Esophagus (tissue), 2 donors: ENCODE measurements around the gene PRKCB. TPM values are rescaled to one million over a fixed set of nuclear protein-coding genes. Genes with fewer than 3 reads are reported as not detected.

Experiments
- H3K27ac ChIP-seq, 2 donors: one replicate each; pipeline ENCODE4 v1.5.1; 2013; ENCODE audit warnings: low read depth in 2 of 2, mild to moderate bottlenecking in 2 of 2, inconsistent platforms in 1 of 2, low read length in 1 of 2, moderate library complexity in 1 of 2
- H3K27me3 ChIP-seq, 2 donors: one replicate each; pipeline ENCODE4 v1.6.1; 2013; ENCODE audit warnings: low read length in 2 of 2, control low read depth in 1 of 2, mild to moderate bottlenecking in 1 of 2; ENCODE audit not compliant: insufficient read depth in 2 of 2, control insufficient read depth in 1 of 2
- H3K36me3 ChIP-seq, 2 donors: one replicate each; pipeline ENCODE4 v1.6.1; 2013; ENCODE audit warnings: low read length in 1 of 2; ENCODE audit not compliant: control insufficient read depth in 2 of 2, insufficient read depth in 2 of 2
- H3K4me1 ChIP-seq, 2 donors: one replicate each; pipeline ENCODE4 v1.6.1; 2013; ENCODE audit warnings: low read length in 1 of 2; ENCODE audit not compliant: control insufficient read depth in 2 of 2, insufficient read depth in 2 of 2
- H3K4me3 ChIP-seq, 2 donors: one replicate each; pipeline ENCODE4 v1.5.1; 2013; ENCODE audit warnings: low read length in 2 of 2, mild to moderate bottlenecking in 2 of 2, low read depth in 1 of 2, moderate library complexity in 1 of 2
- H3K9me3 ChIP-seq, 2 donors: one replicate each; pipeline ENCODE4 v1.6.1; 2013; ENCODE audit warnings: mild to moderate bottlenecking in 2 of 2, low read depth in 1 of 2, low read length in 1 of 2, moderate library complexity in 1 of 2; ENCODE audit not compliant: control insufficient read depth in 2 of 2, insufficient read depth in 1 of 2
- WGBS, 2 donors: extraction: QIAGEN DNeasy Blood & Tissue Kit; methylation state at CpG; one replicate each; pipeline ENCODE4 v1.1.7; 2013; 5-methylcytosine and 5-hydroxymethylcytosine counted together
- polyA plus RNA-seq, 2 donors: library from polyadenylated mRNA; stranded (reverse); fragments of 200-250 nt; gene quantifications; one replicate each; pipeline ENCODE4 v1.2.3, GENCODE V29; 2013
- donor health status: healthy with polysubstance abuse.
- donor health status: Bipolar disorder and iron deficiency.

The PRKCB gene
- polyA plus RNA-seq, 2 donors: 0.39 to 0.45 TPM

DNA sequence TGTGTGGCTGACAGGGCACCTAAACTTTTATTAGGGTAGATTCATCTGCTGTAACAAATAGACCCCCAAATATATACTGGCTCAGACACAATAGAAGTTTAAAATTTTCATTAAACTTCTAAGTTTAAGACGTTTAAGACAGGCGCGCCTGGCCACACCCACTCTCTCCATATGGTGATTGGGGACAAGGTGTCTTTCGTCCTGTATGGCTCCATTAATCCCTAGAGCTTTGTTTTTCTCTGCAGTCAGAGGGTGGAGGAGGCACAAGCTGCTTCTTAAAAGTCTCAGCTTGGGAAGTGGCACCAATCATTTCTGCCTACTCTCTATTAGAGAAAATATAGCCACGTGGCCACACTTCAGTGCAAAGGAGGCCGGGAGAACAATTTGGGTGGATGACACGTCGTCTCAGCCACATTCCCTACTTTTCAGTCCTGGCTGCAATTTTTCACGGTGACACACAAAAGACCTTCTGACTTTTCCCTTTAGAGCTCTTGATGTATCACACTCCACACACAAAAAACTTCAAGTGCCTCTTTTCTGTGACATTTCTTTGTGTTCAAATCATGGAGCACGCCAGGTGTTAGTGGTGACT is 294.8 kb downstream of the PRKCB start:
- no peaks in the 10 kb centered on the region for H3K9me3 ChIP-seq
- H3K27ac ChIP-seq: no peak overlapping the region
- no peaks in the 10 kb centered on the region for H3K4me1 ChIP-seq
- H3K4me3 ChIP-seq: no peak overlapping the region
- no peaks in the 10 kb centered on the region for H3K36me3 ChIP-seq
- H3K27me3 ChIP-seq: no peaks in the 10 kb centered on the region
- WGBS, 2 donors: 50 to 60% methylated on average over 10 of the region's 10 CpGs

GRCh38 chr16:24131294-24131693 is 295.5 kb downstream of the PRKCB start:
- WGBS, 2 donors: 49 to 56% methylated on average over 2 of the region's 2 CpGs
- no peak overlapping the region for H3K27ac ChIP-seq
- no peaks in the 10 kb centered on the region for H3K9me3 ChIP-seq
- no peak overlapping the region for H3K4me3 ChIP-seq
- H3K4me1 ChIP-seq: no peaks in the 10 kb centered on the region
- H3K36me3 ChIP-seq: no peaks in the 10 kb centered on the region
- no peaks in the 10 kb centered on the region for H3K27me3 ChIP-seq

GRCh38 chr16:24132048-24132796 is 296.4 kb downstream of the PRKCB start:
- 90 to 98% methylated on average over 2 of the region's 2 CpGs for WGBS, 2 donors
- H3K36me3 ChIP-seq: no peaks in the 10 kb centered on the region

GRCh38 chr16:24132797-24133155 is 297.0 kb downstream of the PRKCB start:
- 78% methylated on average over 3 of the region's 3 CpGs for WGBS, 2 donors
- no peak overlapping the region for H3K27ac ChIP-seq
- no peaks in the 10 kb centered on the region for H3K36me3 ChIP-seq

More at GRCh38 chr16:24132048-24132796, 296.4 kb downstream of the PRKCB start:
- no peaks in the 10 kb centered on the region for H3K9me3 ChIP-seq
- H3K4me3 ChIP-seq: no peak overlapping the region
- no peak overlapping the region for H3K27ac ChIP-seq
- no peaks in the 10 kb centered on the region for H3K27me3 ChIP-seq
- H3K4me1 ChIP-seq: no peaks in the 10 kb centered on the region

GRCh38 chr16:24135624-24136565 is 300.1 kb downstream of the PRKCB start:
- Histone ChIP-seq H3K27ac (no peak overlapping the region), H3K36me3 (no peaks in the 10 kb centered on the region), H3K27me3 (no peaks in the 10 kb centered on the region), H3K9me3 (no peaks in the 10 kb centered on the region), H3K4me1 (no peaks in the 10 kb centered on the region), H3K4me3 (no peak overlapping the region)
- 62 to 66% methylated on average over 9 of the region's 9 CpGs for WGBS, 2 donors

More at GRCh38 chr16:24132797-24133155, 297.0 kb downstream of the PRKCB start:
- Histone ChIP-seq H3K4me3 (no peak overlapping the region), H3K9me3 (no peaks in the 10 kb centered on the region), H3K4me1 (no peaks in the 10 kb centered on the region), H3K27me3 (no peaks in the 10 kb centered on the region)

- Histone ChIP-seq H3K27ac (no peak overlapping the region), H3K4me1 (no peaks in the 10 kb centered on the region), H3K27me3 (no peaks in the 10 kb centered on the region), H3K9me3 (no peaks in the 10 kb centered on the region), H3K36me3 (no peaks in the 10 kb centered on the region), H3K4me3 (no peak overlapping the region)
- WGBS, 2 donors: 36 to 43% methylated on average over 2 of the region's 2 CpGs
Measured at GRCh38 chr16:24138024-24138423, 302.2 kb downstream of the PRKCB start.

- H3K27ac ChIP-seq: no peak overlapping the region
- no peaks in the 10 kb centered on the region for H3K9me3 ChIP-seq
- 58 to 76% methylated on average over 2 of the region's 2 CpGs for whole genome bisulfite sequencing, 2 donors
- H3K27me3 ChIP-seq: no peaks in the 10 kb centered on the region
- H3K36me3 ChIP-seq: no peaks in the 10 kb centered on the region
- no peaks in the 10 kb centered on the region for H3K4me1 ChIP-seq
- no peak overlapping the region for H3K4me3 ChIP-seq
Measured at GRCh38 chr16:24138575-24138974, 302.8 kb downstream of the PRKCB start.

DNA sequence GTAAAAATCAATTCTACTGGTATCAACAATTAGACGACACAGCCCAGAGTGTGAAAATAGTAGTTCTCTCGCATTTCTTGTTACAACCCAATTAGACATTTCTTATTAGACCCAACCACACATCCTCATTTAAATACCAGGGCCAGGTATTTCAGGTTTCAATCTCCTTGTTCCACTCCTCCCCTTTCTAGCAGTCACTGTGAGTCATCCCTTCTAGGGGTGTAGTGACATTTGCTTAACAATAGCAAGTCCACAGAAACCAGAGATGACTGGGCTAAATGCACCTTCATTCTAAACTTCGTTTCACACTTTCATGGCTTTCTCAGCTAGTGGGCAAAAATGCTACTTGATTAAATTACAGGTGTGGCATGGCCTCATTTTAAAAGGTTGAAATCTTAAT is 303.5 kb downstream of the PRKCB start:
- H3K4me1 ChIP-seq: no peaks in the 10 kb centered on the region
- 48% methylated on average over 3 of the region's 3 CpGs for WGBS, 2 donors
- no peak overlapping the region for H3K27ac ChIP-seq
- H3K36me3 ChIP-seq: no peaks in the 10 kb centered on the region
- H3K4me3 ChIP-seq: no peak overlapping the region
- H3K27me3 ChIP-seq: no peaks in the 10 kb centered on the region
- H3K9me3 ChIP-seq: no peaks in the 10 kb centered on the region

DNA sequence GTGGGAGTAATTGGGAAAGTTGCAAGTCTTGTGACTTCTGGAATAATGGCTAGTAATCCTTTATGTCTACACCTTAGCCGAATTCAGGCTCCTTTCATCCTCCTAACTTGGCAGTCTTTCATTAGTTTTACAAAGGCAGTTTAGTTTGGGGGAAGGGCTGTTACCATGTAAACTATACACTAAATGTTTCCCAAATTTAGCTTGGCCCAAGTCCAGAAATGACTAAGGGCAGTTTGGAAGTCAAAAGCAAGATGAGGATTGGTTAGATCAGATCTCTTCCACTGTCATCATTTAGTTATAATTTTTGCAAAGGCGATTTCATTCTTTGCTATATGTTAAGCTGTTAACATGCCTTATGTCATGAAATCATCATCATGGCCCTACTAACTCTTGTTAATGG is 304.9 kb downstream of the PRKCB start:
- Histone ChIP-seq H3K27me3 (no peaks in the 10 kb centered on the region), H3K27ac (no peak overlapping the region), H3K4me1 (no peaks in the 10 kb centered on the region), H3K9me3 (no peaks in the 10 kb centered on the region), H3K4me3 (no peak overlapping the region), H3K36me3 (no peaks in the 10 kb centered on the region)
- WGBS, 2 donors: 51 to 67% methylated on average over 2 of the region's 2 CpGs
